OCI-M1 (cell line): ENCODE data around the gene UBE3B.
"Not testable (repeated sequence)": the region's sequence is repeated elsewhere in the genome, so short reads cannot be mapped to it uniquely, and the experiment has no call there.

Source experiments
- DNase-seq: peaks from one replicate; lab custom pipeline; 2025; lab: John Stamatoyannopoulos, UW

Gene UBE3B

DNA sequence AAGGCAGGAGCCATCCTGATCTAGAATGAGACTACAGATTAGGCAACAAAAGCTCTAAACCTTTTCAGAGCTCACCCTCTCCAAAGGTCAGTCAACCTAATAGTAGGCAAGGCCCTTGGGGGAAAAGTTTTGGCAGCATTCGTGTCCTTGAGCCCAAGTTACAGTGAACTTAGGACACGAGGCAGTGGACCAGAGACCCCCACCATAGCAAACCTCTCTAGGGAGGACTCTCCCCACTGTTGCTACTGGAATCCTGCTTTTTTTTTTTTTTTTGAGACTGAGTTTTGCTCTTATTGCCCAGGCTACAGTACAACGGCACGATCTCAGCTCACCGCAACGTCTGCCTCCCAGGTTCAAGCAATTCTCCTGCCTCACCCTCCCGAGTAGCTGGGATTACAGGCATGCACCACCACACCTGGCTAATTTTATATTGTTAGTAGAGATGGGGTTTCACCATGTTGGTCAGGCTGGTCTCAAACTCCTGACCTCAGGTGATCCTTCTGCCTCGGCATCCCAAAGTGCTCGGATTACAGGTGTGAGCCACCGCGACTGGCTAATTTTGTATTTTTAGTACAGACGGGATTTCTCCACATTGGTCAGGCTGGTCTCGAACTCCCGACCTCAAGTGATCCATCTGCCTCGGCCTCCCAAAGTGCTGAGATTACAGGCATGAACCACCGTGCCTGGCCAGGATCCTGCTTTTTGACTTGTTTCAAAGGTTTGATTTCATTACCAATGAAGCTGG is 3.7 kb upstream of the UBE3B start:
- DNase-seq, result not testable (repeated sequence)

DNA sequence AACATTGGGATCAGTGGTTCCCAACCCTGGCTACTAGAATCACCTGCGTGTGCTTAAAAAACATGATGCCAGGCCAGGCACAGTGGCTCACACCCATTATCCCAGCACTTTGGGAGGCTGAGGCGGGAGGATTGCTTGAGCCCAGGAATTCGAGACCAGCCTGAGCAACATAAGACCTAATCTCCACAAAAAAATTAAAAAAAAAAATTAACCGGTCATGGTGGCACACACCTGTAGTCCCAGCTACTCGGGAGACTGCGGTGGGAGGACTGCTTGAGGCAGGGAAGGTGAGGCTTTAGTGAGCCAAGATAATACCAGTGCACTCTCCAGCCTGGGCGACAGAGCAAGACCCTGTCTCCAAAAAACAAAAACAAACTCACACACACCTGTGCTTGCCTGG is 2.3 kb upstream of the UBE3B start:
- DNase-seq, result no peak

DNA sequence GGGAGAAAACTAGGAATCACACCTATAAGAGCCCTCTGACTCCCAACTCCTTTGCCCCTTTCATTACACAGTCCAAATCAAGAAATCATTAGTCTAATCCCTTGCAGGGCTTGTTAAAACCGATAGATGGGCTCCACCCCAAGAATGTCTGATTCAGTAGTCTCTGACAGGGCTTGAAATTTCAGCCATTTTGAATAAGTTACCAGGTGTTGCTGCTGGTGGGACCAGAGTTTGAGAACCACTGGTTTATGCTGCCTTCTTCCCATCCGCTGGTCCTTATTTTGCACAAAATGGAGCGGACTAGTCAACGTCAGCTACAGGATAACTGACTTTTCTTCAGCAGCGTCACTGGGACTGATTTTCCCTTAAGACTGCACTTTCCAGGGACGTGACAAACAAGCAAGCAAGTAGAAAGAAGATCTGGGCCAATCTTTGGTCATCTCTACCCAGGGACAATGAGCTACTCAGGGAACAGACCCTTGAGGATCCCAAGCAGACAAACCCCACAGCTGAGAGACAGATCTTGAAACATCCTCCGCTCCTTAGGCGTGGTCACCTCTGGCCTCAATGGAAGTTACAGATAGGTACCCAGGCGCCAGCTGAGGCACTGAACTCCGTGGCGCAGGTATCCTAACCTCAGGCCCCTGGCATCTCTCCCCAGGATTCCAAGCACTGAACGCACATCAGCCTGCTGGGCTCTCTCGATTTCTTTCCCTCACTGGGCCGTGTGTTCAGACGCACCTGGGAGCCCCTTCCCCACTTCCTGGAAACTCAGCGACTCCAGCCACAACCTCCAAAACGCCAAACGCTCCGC is 1.2 kb upstream of the UBE3B start:
- DNase-seq, result no peak

GRCh38 chr12:109476807-109477184 is 638 bp upstream of the UBE3B start:
- DNase-seq, result no peak

GRCh38 chr12:109477963-109478315 is 505 bp downstream of the UBE3B start:
- DNase-seq, result no peak

DNA sequence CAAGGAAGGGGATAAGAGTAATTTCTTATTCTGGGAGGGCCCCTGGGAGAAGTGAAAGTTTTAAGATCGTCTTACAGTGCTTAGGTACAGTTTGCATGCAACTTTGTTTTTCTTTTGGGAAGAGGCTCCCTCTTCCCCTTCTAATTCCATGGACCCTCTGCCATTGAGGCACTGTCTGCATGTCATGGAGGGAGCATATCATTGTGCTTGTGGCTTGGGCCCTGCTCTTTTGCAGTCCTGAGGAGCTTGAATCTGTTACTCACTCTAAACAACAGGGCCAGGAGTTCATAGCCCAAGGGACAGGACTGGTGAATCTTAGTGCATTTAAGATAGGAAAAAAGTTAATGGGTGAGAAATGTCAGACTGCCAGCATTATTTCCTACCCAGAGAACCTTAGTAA is 2.3 kb downstream of the UBE3B start:
- no peak for DNase-seq

- DNase-seq, result no peak
These were observed 2.9 kb downstream of the UBE3B start for GRCh38 chr12:109480356-109480755.

DNA sequence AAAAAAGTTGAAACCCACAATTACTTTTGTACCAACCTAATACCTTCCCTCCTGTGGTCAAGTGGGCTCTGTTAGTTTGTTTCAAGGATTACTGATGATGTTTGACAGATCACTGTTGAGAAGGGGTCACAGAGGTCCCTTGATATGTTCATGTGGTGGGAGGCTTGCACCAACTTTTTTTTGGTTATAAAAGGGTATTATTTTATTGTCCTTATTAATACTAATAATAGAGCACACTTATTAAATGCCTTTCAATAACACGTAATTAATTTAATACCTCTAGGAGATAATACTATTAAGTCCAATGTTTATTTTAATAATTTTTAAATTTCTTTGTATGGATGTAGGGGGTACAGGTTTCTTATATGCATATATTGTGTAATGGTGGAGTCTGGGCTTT is 4.4 kb downstream of the UBE3B start:
- DNase-seq, result no peak

DNA sequence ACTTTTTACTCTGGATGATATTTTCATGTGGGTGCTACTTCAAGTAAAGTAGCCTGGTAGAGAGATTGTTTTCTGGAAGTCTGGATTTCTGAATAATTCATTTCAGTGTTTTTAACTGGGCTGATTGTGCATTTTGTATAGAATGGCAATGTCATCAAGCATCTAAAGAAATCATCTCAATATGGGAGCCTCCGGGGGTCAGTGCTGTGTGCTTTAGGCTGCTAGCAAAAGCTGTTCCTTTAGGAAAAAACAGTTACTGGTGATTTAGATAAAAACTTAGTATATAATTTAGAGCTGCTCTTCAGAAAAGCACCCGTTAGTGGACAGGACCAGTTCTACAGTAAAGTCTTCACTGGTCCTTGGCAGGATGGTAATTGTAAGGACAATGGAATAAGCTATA is 5.1 kb downstream of the UBE3B start:
- no peak for DNase-seq

DNA sequence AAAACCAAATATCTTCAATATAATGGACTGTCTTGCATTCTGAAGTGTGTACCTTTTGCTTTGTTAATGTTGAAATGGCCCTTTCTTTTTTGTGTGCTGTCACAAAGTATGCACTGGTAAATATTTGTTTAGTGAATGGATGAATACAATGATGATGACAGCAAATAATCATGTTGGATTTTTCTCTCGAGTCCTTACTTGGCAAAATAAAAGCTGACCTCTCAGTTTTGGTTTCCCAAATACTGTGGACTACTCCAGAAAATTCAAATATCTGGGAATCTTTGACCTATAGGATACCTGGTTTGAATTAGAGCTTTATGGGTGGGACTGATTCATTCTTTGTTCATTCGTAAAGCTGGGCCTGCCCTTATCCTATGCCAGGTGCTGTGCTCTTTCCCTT is 5.5 kb downstream of the UBE3B start:
- DNase-seq, result no peak

GRCh38 chr12:109483346-109483745 is 5.9 kb downstream of the UBE3B start:
- DNase-seq, result no peak

DNA sequence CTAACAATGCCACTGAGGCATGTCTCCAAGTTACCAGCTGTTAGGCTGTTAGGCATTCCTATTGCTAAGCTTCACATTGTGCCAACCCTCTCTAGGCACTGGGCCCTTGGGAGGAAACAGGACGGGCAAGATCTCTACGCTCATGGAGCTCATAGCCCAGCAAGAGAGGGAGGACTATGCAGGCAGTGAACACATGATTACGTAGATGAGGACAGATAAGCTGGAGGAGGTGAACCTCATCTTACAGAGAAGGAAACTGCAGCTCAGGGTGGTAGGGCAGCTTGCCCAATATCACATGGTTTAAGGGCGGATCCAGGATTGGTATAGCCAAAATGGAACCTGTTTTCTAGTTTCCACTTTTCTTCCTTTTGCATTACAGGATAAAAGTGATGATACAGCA is 7.8 kb downstream of the UBE3B start:
- no peak for DNase-seq

- no peak for DNase-seq
These were observed 10.0 kb downstream of the UBE3B start for GRCh38 chr12:109487181-109488050.

GRCh38 chr12:109488051-109488665 is 10.7 kb downstream of the UBE3B start:
- no peak for DNase-seq

GRCh38 chr12:109489016-109489954 is 11.9 kb downstream of the UBE3B start:
- DNase-seq, result no peak

DNA sequence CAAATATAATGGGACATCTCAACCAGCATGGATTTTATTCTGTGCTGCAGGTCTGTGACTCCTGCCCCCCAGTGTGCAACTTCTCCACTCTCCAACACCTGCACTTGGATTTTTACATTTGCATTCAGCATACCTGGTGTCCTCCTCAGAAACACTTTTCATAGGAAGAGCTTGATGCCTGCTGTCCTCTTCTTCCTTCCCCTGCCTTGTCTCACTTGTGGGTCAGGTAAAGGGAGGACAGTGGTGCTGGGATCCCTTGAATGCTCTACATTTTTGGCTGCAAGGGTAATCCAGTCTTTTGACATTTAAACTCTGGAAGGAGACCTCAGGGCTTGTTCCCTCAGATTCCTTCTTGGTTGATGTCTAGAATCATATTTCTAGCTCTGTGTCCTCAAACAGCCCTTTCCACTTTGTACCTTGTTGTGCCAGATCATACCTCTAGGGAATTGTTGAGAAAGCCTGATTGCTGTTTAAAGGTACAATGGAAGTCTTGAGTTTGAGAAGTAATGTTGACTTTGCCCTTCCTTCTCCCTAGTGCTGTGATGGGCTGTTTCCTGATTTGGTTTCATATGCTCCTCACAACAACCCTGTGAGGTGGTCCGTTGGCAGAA is 12.6 kb downstream of the UBE3B start:
- DNase-seq, result no peak

GRCh38 chr12:109491671-109492070 is 14.2 kb downstream of the UBE3B start:
- no peak for DNase-seq

DNA sequence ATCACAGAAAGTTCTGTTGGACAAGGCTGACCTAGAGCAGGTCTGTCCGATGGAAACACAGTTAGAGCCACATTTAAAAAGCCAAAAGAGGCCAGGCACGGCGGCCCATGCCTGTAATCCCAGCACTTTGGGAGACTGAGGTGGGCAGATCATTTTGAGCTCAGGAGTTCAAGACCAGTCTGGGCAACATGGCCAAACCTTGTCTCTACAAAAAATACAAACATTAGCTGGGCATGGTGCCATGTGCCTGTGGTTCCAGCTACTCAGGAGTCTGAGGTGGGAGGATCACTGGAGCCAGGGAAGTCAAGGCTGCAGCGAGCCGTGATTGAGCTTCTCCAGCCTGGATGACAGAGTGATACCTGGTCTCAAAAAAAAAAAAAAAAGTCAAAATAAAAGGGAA is 14.9 kb downstream of the UBE3B start:
- no peak for DNase-seq

DNA sequence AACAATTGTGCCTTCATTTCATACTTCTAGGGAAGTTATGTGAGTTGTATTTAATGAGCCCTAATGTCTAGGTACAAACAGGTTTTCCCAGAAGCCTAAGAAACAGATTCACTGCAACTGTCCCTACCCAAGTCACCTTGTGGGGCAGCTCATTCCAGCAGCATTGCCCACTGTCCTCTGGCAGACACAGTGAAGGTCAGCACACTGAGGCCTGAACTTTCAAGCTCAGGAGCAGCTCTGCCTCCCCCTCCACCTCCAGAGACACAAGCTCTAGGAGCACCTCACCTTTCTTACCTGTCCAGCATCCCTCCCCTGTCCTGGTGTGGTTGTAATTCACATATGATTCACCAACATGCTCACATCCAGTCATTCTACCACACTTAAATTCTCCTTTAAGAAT is 15.7 kb downstream of the UBE3B start:
- DNase-seq, result no peak

- no peak for DNase-seq
These were observed 16.5 kb downstream of the UBE3B start for GRCh38 chr12:109493938-109494337.
